Neural crest cell (in vitro differentiated cells): Measurements from ENCODE around the gene MAGEB4. TPM values are rescaled to one million over a fixed set of nuclear protein-coding genes. Genes with fewer than 3 reads are reported as not detected.

Source experiments
- DNase-seq: peaks from one replicate; pipeline ENCODE4 v3.0.0; 2021; ENCODE audit warnings: low read depth, mixed read lengths, low spot score
- H3K27ac Mint-ChIP-seq: one replicate; pipeline ENCODE4 v1.8.0; 2021; ENCODE audit warnings: mild to moderate bottlenecking, mixed read lengths; ENCODE audit not compliant: unreplicated experiment
- H3K27me3 Mint-ChIP-seq: 2 replicates; pipeline ENCODE4 v1.8.0; 2021; ENCODE audit warnings: low read depth, mild to moderate bottlenecking, mixed read lengths
- H3K36me3 Mint-ChIP-seq: 2 replicates; pipeline ENCODE4 v1.8.0; 2021; ENCODE audit warnings: low read depth, mild to moderate bottlenecking, mixed read lengths
- H3K4me1 Mint-ChIP-seq: 2 replicates; pipeline ENCODE4 v1.8.0; 2021; ENCODE audit warnings: mixed read lengths
- H3K4me3 Mint-ChIP-seq: one replicate; pipeline ENCODE4 v1.8.0; 2021; ENCODE audit warnings: mild to moderate bottlenecking, mixed read lengths
- H3K9me3 Mint-ChIP-seq: 2 replicates; pipeline ENCODE4 v1.8.0; 2021; ENCODE audit warnings: mixed read lengths
- CTCF ChIP-seq: fragments of 200-600 bp; sonication (generic); conservative IDR thresholded peaks from 2 replicates; pipeline ENCODE4 v1.5.0; 2021; ENCODE audit warnings: antibody characterized with exemption, mild to moderate bottlenecking
- total RNA-seq: library from RNA; stranded (reverse); gene quantifications from 2 replicates; pipeline ENCODE4 v1.2.1, GENCODE V29; 2021

The MAGEB4 gene
- total RNA-seq, 1 donor from 2014 or later: not detected

GRCh38 chrX:30217465-30217864, 24.3 kb upstream of the MAGEB4 start:
- DNase-seq: no peak
- Mint-ChIP-seq H3K27ac (no peak overlapping the region), H3K27me3 (no peaks in the 10 kb centered on the region), H3K4me3 (no peak overlapping the region), H3K4me1 (no peaks in the 10 kb centered on the region), H3K36me3 (no peaks in the 10 kb centered on the region), H3K9me3 (peaks cover 3% of the 10 kb centered on the region)
- no peak for TF ChIP-seq CTCF

GRCh38 chrX:30219372-30219771, 22.4 kb upstream of the MAGEB4 start:
- Mint-ChIP-seq H3K27me3 (no peaks in the 10 kb centered on the region), H3K27ac (no peak overlapping the region), H3K9me3 (peaks cover 3% of the 10 kb centered on the region), H3K4me1 (no peaks in the 10 kb centered on the region), H3K4me3 (no peak overlapping the region), H3K36me3 (no peaks in the 10 kb centered on the region)
- DNase-seq: no peak
- no peak for TF ChIP-seq CTCF

- Mint-ChIP-seq H3K27ac (no peak overlapping the region), H3K9me3 (peaks cover 3% of the 10 kb centered on the region), H3K27me3 (no peaks in the 10 kb centered on the region), H3K4me1 (no peaks in the 10 kb centered on the region), H3K36me3 (no peaks in the 10 kb centered on the region), H3K4me3 (no peak overlapping the region)
- TF ChIP-seq CTCF: no peak
- DNase-seq: no peak
These were observed 21.1 kb upstream of the MAGEB4 start for GRCh38 chrX:30220661-30221060.

- H3K36me3 Mint-ChIP-seq: no peaks in the 10 kb centered on the region
- DNase-seq: no peak
- H3K27me3 Mint-ChIP-seq: no peaks in the 10 kb centered on the region
- H3K4me1 Mint-ChIP-seq: no peaks in the 10 kb centered on the region
- H3K4me3 Mint-ChIP-seq: no peak overlapping the region
- no peaks in the 10 kb centered on the region for H3K9me3 Mint-ChIP-seq
- TF ChIP-seq CTCF: no peak
- peak overlapping the region; percentile 14 for H3K27ac Mint-ChIP-seq
These were observed 17.3 kb upstream of the MAGEB4 start for GRCh38 chrX:30224536-30224935.

- H3K4me3 Mint-ChIP-seq: no peak overlapping the region
- H3K4me1 Mint-ChIP-seq: no peaks in the 10 kb centered on the region
These were observed 13.3 kb upstream of the MAGEB4 start for GRCh38 chrX:30228526-30228925.

More at GRCh38 chrX:30228526-30228925, 13.3 kb upstream of the MAGEB4 start:
- Mint-ChIP-seq H3K27ac (no peak overlapping the region), H3K36me3 (no peaks in the 10 kb centered on the region), H3K27me3 (no peaks in the 10 kb centered on the region), H3K9me3 (no peaks in the 10 kb centered on the region)
- no peak for DNase-seq
- no peak for TF ChIP-seq CTCF
